GM18499 (cell line): Measurements from ENCODE around the gene HSPBP1.
"Not testable (repeated sequence)": the region's sequence is repeated elsewhere in the genome, so short reads cannot be mapped to it uniquely, and the experiment has no call there.

Source experiments
- ATAC-seq: cut with Tn5 transposase; IDR thresholded peaks from one replicate; pipeline ENCODE4 v1.9.1; 2021; ENCODE audit warnings: moderate number of reproducible peaks; ENCODE audit not compliant: insufficient read depth, unreplicated experiment

The HSPBP1 gene

DNA sequence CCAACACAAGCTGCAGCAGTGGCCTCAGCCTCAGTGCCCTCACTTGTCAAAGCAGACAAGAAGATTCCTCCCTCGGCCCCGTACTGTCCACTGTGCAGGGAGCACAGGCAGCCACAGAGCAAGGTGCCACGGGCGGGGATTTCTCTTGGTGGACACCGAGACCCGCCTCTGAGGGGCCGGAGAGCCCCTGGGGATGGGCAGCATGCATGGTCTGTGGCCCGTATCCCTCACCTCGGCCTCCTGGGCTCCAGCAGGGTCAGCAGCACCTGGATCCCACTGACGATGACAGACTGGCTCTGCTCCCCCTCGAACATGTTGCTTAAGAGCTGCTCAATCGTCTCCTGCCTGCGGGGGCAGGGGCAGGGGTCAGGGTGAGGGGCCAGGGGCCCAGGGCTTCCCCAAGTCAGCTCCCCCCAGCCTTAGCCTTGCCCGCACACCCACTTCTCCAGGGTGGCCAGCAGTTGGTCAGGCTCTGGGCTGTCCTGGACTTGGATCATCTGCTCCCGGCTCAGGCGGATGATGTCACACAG lies 37.9 kb downstream of the HSPBP1 start:
- no peak for ATAC-seq

DNA sequence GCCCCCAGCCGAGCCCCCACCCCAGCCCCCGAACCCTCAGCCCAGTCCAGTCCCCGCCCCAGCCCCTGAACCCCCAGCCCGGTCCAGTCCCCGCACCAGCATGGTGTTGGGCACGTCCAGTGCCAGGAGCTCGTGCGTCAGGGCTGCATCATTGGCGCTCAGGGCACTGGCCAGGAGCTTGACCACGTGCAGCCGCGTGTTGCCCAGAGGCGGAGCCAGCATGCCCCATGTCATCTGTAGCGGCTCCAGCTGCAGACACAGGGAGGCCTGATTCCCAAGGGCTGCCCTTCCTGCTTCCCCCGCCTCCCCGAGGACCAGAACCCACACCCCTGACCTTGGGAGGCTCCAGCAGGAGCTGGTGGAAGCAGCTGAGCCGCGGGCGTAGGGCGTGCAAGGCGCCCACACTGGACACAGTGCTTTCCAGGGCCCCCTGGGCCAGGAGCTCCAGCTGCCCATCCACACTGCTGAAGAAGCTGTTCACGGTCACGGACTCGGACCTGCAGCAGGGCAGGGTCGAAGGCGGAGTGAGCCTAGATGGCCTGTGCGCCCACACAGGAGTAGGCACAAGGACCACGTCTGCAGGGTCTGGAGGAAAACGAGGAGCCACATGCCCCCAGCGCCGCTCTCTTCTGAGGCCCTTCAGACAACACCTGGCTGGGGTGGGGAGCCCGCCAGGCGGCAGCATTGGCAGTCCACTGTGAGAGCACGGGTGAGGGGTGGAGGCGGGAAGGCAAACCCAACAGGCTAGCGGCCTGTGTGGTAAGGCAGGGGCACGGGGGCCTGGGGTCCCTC lies 38.6 kb downstream of the HSPBP1 start:
- ATAC-seq = no peak

- no peak for ATAC-seq
Observed at GRCh38 chr19:55240713-55241020, 39.2 kb downstream of the HSPBP1 start.

- no peak for ATAC-seq
Observed at GRCh38 chr19:55239004-55239403, 40.9 kb downstream of the HSPBP1 start.

GRCh38 chr19:55238030-55238429 lies 41.9 kb downstream of the HSPBP1 start:
- no peak for ATAC-seq

- no peak for ATAC-seq
Observed at GRCh38 chr19:55232986-55233385, 46.9 kb downstream of the HSPBP1 start.

DNA sequence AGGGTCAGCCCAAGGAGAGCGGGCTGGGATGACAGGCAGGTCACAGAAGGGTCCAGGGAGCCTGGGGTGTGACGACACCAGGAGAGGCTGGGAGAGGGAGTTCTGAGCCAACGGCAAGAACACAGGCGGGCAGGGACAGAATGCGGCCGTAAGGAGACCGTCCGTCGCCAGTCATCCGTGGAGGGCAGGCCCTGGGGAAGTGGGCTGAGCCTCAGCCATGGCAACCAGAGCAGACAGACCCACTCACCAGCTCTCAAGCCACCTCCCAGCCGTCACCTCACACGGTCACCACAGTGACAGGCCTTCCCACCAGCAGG lies 47.7 kb downstream of the HSPBP1 start:
- no peak for ATAC-seq

GRCh38 chr19:55231391-55232285 lies 48.3 kb downstream of the HSPBP1 start:
- ATAC-seq = no peak

GRCh38 chr19:55230780-55231179 lies 49.1 kb downstream of the HSPBP1 start:
- ATAC-seq = no peak

- no peak for ATAC-seq
Observed at GRCh38 chr19:55230329-55230728, 49.6 kb downstream of the HSPBP1 start.

DNA sequence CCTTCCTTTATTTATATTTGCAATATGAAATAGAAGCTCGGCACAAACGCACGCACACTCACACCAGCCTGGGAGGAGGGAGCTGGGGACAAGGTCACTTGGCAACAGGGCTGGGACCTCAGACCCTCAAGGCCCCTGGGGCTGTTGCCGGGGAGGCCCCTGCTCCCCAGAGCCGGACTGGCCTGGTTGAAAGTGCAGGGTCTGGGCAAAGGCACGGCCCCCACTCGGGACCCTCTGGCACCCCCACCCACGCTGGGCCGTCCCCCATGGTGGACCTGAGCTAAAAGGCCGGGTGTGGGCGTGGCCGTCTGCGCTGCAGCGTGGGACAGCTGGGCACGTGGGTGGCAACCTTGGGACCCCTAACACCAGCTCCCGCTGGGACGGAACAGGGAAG lies 50.1 kb downstream of the HSPBP1 start:
- no peak for ATAC-seq

DNA sequence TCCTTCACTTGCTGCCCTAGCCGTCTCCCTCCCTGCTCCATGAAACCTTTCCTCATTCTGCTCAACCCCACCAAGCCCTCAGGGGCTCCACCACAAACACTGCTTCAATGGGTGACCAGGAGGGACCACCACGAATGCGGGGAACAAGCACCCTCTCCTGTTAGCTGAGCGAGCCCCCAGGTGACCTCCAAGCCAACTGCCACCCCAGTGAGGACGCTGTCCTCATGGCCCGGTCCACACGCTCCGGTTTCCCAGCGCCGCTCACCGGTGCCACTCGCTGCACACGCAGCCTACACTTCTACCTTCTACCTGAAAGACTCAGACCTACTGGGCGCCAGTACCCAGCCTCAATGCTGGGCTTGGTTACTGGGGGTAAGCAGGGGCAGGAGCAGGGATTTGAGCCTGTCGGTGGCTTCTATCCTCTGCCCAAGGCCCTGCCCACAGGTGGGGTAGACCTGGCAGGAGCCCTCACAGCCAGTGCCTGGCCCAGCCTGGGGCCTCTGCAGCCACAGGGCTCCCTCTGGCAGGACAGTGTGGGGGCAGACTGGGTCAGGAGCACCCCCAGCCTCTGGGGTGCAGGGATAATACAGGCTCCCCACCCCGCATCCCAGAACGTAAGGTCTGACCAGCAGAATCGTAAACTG lies 50.6 kb downstream of the HSPBP1 start:
- ATAC-seq = no peak

DNA sequence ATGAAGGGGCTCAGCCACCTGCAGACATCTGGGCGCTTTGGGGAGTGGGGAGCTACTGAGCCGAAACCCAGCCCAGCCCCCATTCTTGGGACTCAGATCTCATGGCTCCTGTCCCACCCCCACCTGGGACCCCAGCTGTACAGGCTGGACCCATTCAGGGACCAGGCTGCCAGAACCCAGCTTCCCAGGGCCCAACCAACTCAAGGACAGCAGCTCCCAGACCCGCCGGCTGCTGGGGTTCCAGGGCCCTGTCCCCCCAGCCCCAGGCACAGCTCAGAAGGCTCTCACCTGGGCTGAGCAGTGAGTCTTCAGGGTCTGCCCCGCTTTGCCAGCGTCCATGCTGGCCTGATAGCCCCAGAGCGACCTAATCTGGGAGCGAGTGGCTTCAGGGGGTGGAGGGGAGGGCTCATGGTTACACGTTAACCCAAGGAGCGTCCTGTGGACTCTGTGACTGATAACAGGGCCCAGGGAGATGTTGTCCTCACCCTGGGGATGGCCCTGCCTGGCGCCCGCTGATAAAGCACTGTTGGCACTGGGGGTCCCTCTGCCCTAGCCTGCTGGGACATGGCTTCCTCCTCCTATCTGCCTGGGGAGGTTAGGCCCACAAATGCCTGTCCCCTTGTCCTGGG lies 51.4 kb downstream of the HSPBP1 start, which contains the start of gene TMEM86B:
Gene TMEM86B (minus strand): TSS at position 361 of the 629 bp plus-strand sequence. CDS start 22 bp downstream, at position 339.
- ATAC-seq = no peak

DNA sequence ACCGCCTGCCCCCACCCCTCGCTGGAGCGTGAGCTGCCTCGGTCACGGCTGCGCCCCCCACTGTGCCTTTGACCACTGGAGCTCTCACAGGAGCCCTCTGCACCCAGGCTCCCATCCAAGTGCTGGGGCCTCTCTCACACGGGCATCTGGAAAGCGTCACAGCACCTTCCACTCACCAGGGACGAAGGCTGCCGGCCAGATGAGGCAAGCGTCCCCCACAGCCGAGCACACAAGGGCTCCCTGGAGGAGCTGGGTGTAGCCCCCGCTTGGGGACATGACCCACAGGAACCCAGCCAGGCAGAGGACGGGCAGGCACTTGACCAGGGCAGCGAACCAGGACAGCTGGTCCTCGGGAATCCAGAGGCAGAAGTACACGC lies 51.9 kb downstream of the HSPBP1 start:
- no peak for ATAC-seq

GRCh38 chr19:55227241-55228014 lies 52.5 kb downstream of the HSPBP1 start:
- ATAC-seq = no peak

DNA sequence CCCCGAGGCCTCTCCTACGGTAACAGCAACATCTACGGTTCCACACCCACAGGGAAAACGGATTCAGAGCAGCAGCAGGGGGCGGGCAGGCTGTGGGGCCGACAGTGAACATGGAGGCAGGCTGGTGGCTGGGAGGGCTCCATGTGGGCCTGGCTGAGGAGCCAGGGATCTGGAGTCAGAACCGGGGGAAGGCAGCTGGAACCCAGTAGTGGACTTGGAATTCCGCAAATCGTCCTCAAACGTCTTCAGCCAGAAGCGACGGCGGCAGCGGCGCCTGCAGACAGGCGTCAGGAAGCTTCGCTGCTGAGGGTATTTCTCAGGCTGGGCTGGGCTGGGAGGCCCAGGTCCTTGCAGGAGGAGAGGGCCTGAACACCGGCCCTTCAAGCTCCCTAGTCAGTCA lies 53.1 kb downstream of the HSPBP1 start:
- ATAC-seq = no peak

DNA sequence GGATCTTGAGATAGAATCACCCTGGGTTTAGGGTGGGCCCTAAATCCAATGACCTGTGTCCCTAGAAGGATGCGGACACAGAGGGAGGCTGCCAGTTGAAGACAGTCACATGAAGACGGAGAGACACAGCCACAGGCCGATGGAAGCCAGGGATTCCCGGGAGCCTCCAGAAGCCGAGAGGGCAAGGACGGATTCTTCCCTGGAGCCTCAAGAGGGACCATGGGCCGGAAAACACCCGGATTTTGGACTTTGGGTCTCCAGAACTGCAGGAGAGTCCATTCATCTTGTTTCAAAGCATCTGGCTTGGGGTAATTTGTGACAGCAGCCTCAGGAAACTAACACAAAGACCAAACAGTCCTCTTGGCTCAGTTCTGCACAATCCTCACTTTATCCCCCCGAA lies 53.6 kb downstream of the HSPBP1 start:
- no peak for ATAC-seq

GRCh38 chr19:55225415-55225958 lies 54.4 kb downstream of the HSPBP1 start:
- no peak for ATAC-seq

- not testable (repeated sequence) for ATAC-seq
Observed at GRCh38 chr19:55224679-55225414, 55.1 kb downstream of the HSPBP1 start.
